ENCODE results near the gene SPATS2L.

The SPATS2L gene

GRCh38 chr2:200525066-200525465 lies 218.6 kb downstream of the SPATS2L start:
- FAIRE-seq = no peak

- no peak for FAIRE-seq
These were observed 219.0 kb downstream of the SPATS2L start for GRCh38 chr2:200525551-200525881.

- peak; percentile 91 for FAIRE-seq
These were observed 219.6 kb downstream of the SPATS2L start, which contains the start of gene SGO2 for GRCh38 chr2:200525882-200526651. TSS of gene SGO2 (plus strand) at chr2:200526207. CDS start at chr2:200532976, 6,769 bp downstream.

- FAIRE-seq = no peak
These were observed 221.7 kb downstream of the SPATS2L start for GRCh38 chr2:200528228-200528627.
